ENCODE data around the gene AK3. TPM values are rescaled to one million over a fixed set of nuclear protein-coding genes. Genes with fewer than 3 reads are reported as not detected.

AK3 gene
- total and polyA plus RNA-seq, 2 of the 8 experiments (the other 6 are each of a cell fraction or from before 2014, with no cell fraction given) = 8.9 to 30.0 TPM

- no peak for TF ChIP-seq SIX5 (IDR thresholded peaks at IDR 0.05; ENCODE audit: low read depth, low read length)
- no peak for TF ChIP-seq SUZ12 (IDR thresholded peaks at IDR 0.05; ENCODE audit: low read length)
- no peak for TF ChIP-seq TAF7 (optimal IDR thresholded peaks at IDR 0.05; ENCODE audit: borderline replicate concordance, low read depth, low read length)
- no peak for TF ChIP-seq ASH2L (IDR thresholded peaks at IDR 0.05; ENCODE audit: low read length)
Measured at GRCh38 chr9:4706021-4706420, 35.0 kb downstream of the AK3 start (continued).

Measured in H1 (cell line).